Endothelial cell of hepatic sinusoid (primary cell): ENCODE data around the gene SCN2B.

Experiments used
- in situ Hi-C: cut with HindIII; loops from 2 replicates; pipeline ENCODE4 v1.10.0; 2017; ENCODE audit warnings: low sequenced_read_pairs

SCN2B gene

GRCh38 chr11:118176778-118177134 is 317 bp upstream of the SCN2B start:
- in situ Hi-C loops, result no loop called here

GRCh38 chr11:118175031-118175992 is 1.1 kb downstream of the SCN2B start:
- in situ Hi-C loops, result no loop called here

- in situ Hi-C loops, result loop anchor here (5.0 kb wide), 3 partner anchors 37 to 83 kb away; no protein-coding TSS in a partner anchor
Observed at GRCh38 chr11:118174006-118174567, 2.4 kb downstream of the SCN2B start.

- in situ Hi-C loops, result loop anchor here (5.0 kb wide), 3 partner anchors 35 to 85 kb away; no protein-coding TSS in a partner anchor
Observed at GRCh38 chr11:118172356-118172755, 4.1 kb downstream of the SCN2B start.

GRCh38 chr11:118171269-118172062 is 5.0 kb downstream of the SCN2B start:
- in situ Hi-C loops, result loop anchor here (5.0 kb wide), 3 partner anchors 34 to 86 kb away; no protein-coding TSS in a partner anchor

- in situ Hi-C loops, result loop anchor here (5.0 kb wide), 3 partner anchors 34 to 86 kb away; no protein-coding TSS in a partner anchor
Observed at GRCh38 chr11:118170882-118171268, 5.6 kb downstream of the SCN2B start.

GRCh38 chr11:118170231-118170630 is 6.2 kb downstream of the SCN2B start:
- in situ Hi-C loops, result loop anchor here (5.0 kb wide), 3 partner anchors 33 to 87 kb away; no protein-coding TSS in a partner anchor

- in situ Hi-C loops, result loop anchor here (5.0 kb wide), 3 partner anchors 32 to 88 kb away; no protein-coding TSS in a partner anchor
Observed at GRCh38 chr11:118169300-118170140, 6.9 kb downstream of the SCN2B start.

GRCh38 chr11:118168751-118169150 is 7.7 kb downstream of the SCN2B start:
- in situ Hi-C loops, result no loop called here

GRCh38 chr11:118168316-118168715 is 8.1 kb downstream of the SCN2B start:
- in situ Hi-C loops, result no loop called here

GRCh38 chr11:118167906-118168305 is 8.5 kb downstream of the SCN2B start:
- in situ Hi-C loops, result no loop called here

GRCh38 chr11:118167253-118167652 is 9.2 kb downstream of the SCN2B start:
- in situ Hi-C loops, result no loop called here

GRCh38 chr11:118166641-118167040 is 9.8 kb downstream of the SCN2B start:
- in situ Hi-C loops, result no loop called here

GRCh38 chr11:118164885-118165284 is 11.6 kb downstream of the SCN2B start:
- in situ Hi-C loops, result no loop called here

GRCh38 chr11:118163494-118163893 is 12.9 kb downstream of the SCN2B start:
- in situ Hi-C loops, result no loop called here

- in situ Hi-C loops, result no loop called here
Observed at GRCh38 chr11:118162846-118163245, 13.6 kb downstream of the SCN2B start.

GRCh38 chr11:118161786-118162185 is 14.7 kb downstream of the SCN2B start:
- in situ Hi-C loops, result no loop called here

- in situ Hi-C loops, result no loop called here
Observed at GRCh38 chr11:118157186-118157895, 19.1 kb downstream of the SCN2B start.

- in situ Hi-C loops, result no loop called here
Observed at GRCh38 chr11:118156531-118157185, 19.8 kb downstream of the SCN2B start.
